Omental fat pad (tissue), 4 donors: ENCODE measurements around the gene IL1RAPL1. TPM values are rescaled to one million over a fixed set of nuclear protein-coding genes. Genes with fewer than 3 reads are reported as not detected.

Experiments used
- ATAC-seq: fragments of 150-250 bp; one replicate; pipeline ENCODE4 v1.9.1; 2016; ENCODE audit warnings: mild to moderate bottlenecking, moderate library complexity; ENCODE audit not compliant: low FRiP score
- DNase-seq: peaks from one replicate; pipeline ENCODE4 v3.0.0-alpha.2; 2019; ENCODE audit warnings: low spot score
- total RNA-seq, 4 donors: library from RNA; depleted of rRNA; stranded (reverse); fragments of >200 nt; gene quantifications; one replicate each; pipeline ENCODE4 v1.1.0, GENCODE V29; 2016
- TF ChIP-seq, protein P1 (sequence below), 3 donors: fragments of 450-650 bp; IDR thresholded peaks; one replicate each; pipeline ENCODE4 v1.5.1; 2016 to 2017; ENCODE audit warnings: antibody characterized with exemption in 3 of 3, mild to moderate bottlenecking in 3 of 3, moderate library complexity in 2 of 3

Gene IL1RAPL1
- total RNA-seq, 4 donors from 2014 or later, result 0.13 to 0.93 (median 0.42) TPM

DNA sequence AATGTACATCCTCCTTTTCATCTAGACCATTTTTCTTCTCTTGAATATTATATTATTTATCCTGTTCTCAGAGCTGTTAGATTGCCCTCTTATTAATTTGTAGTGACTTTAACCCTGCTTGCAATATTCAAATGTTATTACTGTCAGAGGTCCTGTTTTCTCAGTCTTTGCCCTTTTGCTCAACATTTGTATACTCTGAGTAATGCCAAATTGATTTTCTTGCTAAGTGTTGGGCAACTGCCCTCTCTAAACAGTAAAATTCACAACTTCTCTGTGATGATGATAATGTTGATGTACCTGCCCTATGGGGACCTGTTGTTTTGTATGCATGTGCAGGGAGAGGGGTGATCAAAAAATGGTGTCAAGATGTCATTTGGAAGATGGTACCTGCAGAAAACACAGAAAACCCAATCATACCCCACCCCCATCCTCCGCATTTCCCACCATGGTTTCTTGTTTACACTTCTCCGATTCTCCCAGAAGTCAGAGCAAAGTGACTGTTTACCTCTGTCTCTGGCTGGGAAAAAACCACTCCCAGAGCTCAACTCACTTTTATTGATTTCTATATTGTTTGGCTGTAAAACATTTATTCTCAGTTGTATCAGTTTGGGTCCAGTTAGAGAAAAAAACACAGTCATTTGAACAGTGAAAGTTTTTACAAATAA, 694.0 kb downstream of the IL1RAPL1 start:
- TF ChIP-seq, protein P1, sequence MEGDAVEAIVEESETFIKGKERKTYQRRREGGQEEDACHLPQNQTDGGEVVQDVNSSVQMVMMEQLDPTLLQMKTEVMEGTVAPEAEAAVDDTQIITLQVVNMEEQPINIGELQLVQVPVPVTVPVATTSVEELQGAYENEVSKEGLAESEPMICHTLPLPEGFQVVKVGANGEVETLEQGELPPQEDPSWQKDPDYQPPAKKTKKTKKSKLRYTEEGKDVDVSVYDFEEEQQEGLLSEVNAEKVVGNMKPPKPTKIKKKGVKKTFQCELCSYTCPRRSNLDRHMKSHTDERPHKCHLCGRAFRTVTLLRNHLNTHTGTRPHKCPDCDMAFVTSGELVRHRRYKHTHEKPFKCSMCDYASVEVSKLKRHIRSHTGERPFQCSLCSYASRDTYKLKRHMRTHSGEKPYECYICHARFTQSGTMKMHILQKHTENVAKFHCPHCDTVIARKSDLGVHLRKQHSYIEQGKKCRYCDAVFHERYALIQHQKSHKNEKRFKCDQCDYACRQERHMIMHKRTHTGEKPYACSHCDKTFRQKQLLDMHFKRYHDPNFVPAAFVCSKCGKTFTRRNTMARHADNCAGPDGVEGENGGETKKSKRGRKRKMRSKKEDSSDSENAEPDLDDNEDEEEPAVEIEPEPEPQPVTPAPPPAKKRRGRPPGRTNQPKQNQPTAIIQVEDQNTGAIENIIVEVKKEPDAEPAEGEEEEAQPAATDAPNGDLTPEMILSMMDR (IDR thresholded peaks at IDR 0.05), result no peak
- DNase-seq (no peak), ATAC-seq (no peak)

DNA sequence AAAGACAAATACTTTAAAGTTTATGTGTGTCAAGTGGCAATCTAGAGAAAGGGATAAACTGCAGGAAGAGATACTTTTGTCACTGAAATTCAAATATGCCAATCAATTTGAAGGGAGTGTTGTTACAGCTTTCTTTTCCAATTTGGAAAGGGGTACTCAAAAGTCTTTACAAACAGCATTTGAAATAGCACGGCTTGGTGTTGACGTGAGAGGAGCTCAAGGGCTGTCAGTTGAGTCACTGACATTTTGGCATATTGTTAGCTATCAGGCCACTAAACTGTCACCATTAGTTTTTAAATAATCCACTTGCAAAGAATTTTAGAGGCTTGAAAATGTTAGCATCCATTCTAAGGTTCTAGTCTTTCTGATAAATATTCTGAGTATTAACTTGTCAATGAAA, 698.4 kb downstream of the IL1RAPL1 start:
- DNase-seq (no peak), ATAC-seq (no peak)
- TF ChIP-seq, protein P1 (IDR thresholded peaks at IDR 0.05), result no peak

- DNase-seq (no peak), ATAC-seq (peak; percentile 41)
- TF ChIP-seq, protein P1 (IDR thresholded peaks at IDR 0.05), result no peak
Measured at GRCh38 chrX:29295987-29296680, 708.9 kb downstream of the IL1RAPL1 start.

DNA sequence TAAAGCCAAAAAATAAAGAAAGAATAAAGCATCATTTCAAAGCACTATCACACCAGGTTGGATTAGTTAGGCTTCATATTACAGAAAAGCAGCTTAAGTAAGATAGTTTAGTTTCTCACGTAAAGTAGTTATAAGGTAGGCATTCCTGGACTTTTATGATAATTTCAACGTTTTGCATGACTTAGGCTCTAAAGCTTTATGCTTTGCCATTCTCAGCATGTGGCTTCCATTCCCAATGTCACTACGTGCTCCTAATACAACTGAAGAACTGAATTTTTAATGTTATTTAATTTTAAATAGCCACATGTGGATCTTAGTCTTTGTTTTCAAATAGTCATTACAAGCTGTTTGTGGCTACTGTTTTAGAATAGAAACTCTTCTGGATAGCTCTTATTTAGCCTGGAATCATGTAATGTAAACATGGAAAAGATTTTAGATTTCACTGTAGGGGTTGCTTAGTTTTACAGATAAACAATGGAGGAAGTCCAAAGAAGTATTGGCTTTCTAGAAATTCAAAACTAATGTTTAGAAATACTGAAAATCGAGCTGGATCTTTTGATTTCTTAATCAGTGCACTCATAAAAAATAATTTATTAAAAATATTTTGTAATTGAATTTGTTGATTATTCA, 710.0 kb downstream of the IL1RAPL1 start:
- DNase-seq (no peak), ATAC-seq (no peak)
- TF ChIP-seq, protein P1 (IDR thresholded peaks at IDR 0.05), result no peak

GRCh38 chrX:29299684-29300083, 712.4 kb downstream of the IL1RAPL1 start:
- DNase-seq (no peak), ATAC-seq (peak; percentile 51)
- TF ChIP-seq, protein P1 (IDR thresholded peaks at IDR 0.05), result no peak

DNA sequence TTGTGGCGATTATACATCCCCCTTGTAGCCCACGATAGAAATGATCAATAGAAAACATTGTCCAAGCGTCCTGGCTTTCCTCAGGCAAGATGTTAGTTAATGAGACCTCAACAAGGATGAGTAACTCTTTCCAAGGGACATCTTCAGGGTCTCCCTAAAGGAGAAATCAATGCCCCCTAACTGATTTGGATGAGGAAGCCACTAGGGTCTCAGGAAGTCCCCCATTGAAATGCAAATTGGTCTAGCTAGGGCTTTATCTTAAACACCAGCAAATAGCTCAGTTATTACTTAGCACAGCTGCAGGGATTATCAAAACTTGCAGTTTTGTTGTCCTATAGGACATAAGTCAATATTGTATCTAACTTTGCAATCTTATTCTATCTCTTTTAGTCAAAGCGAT, 721.5 kb downstream of the IL1RAPL1 start:
- TF ChIP-seq, protein P1 (IDR thresholded peaks at IDR 0.05), result no peak
- DNase-seq (no peak), ATAC-seq (no peak)
